Naive thymus-derived CD4-positive, alpha-beta T cell (primary cell): ENCODE results near the gene CPT1A. TPM values are rescaled to one million over a fixed set of nuclear protein-coding genes. Genes with fewer than 3 reads are reported as not detected.
"Not testable (repeated sequence)": the region's sequence is repeated elsewhere in the genome, so short reads cannot be mapped to it uniquely, and the experiment has no call there.

Experiments used
- ATAC-seq: fragments of 150-1000 bp; cut with Tn5 transposase; 2 replicates; pipeline ENCODE4 v1.10.0; 2021; ENCODE audit warnings: mild to moderate bottlenecking, moderate library complexity
- CTCF ChIA-PET: fragments of 350-600 bp; sonication (Branson Sonifier 250); formaldehyde crosslinking; loops from one replicate; lab custom pipeline; 2021; ENCODE audit warnings: antibody characterized with exemption; lab: Charles Lee
- POLR2A ChIA-PET: fragments of 350-600 bp; sonication (Branson Sonifier 250); formaldehyde crosslinking; loops from one replicate; lab custom pipeline; 2021; ENCODE audit warnings: antibody characterized with exemption, inconsistent platforms; lab: Charles Lee
- DNase-seq, 9 donors: peaks; one replicate each; pipeline versions ENCODE4 v3.0.0 to v3.0.0-alpha.2; 2020 to 2022; ENCODE audit warnings: mixed read lengths in 1 of 9
- H3K27ac ChIP-seq: one replicate; pipeline ENCODE4 v1.7.0; 2013; ENCODE audit warnings: mild to moderate bottlenecking, low read depth, low read length, moderate library complexity
- H3K27me3 ChIP-seq, 2 donors: one replicate each; pipeline ENCODE4 v1.7.0; 2013; ENCODE audit warnings: low read length in 2 of 2, mild to moderate bottlenecking in 2 of 2, moderate library complexity in 2 of 2; ENCODE audit not compliant: control insufficient read depth in 2 of 2, insufficient read depth in 2 of 2
- H3K36me3 ChIP-seq, 3 experiments: 1 replicate in 2 of 3; 2 replicates in 1 of 3; pipeline ENCODE4 v1.7.0; 2013; ENCODE audit warnings: low read length in 3 of 3, mild to moderate bottlenecking in 3 of 3, moderate library complexity in 1 of 3; ENCODE audit not compliant: insufficient read depth in 3 of 3, control insufficient read depth in 2 of 3
- H3K4me1 ChIP-seq, 2 donors: one replicate each; pipeline ENCODE4 v1.7.0; 2013; ENCODE audit warnings: low read length in 2 of 2, mild to moderate bottlenecking in 2 of 2, moderate library complexity in 1 of 2; ENCODE audit not compliant: control insufficient read depth in 2 of 2, insufficient read depth in 2 of 2
- H3K4me3 ChIP-seq: 2 replicates; pipeline ENCODE4 v1.7.0; 2013; ENCODE audit warnings: mild to moderate bottlenecking, low read length
- H3K9me3 ChIP-seq, 3 experiments: 1 replicate in 2 of 3; 2 replicates in 1 of 3; pipeline ENCODE4 v1.7.0; 2013; ENCODE audit warnings: low read length in 3 of 3; ENCODE audit not compliant: control insufficient read depth in 2 of 3
- H3K27ac Mint-ChIP-seq, 9 donors: one replicate each; pipeline ENCODE4 v1.8.0; 2020 to 2022; ENCODE audit warnings: mixed read lengths in 9 of 9, mild to moderate bottlenecking in 8 of 9, moderate library complexity in 5 of 9, inconsistent platforms in 2 of 9
- H3K27me3 Mint-ChIP-seq, 5 donors: one replicate each; pipeline ENCODE4 v1.8.0; 2021 to 2022; ENCODE audit warnings: mixed read lengths in 5 of 5, mild to moderate bottlenecking in 1 of 5
- H3K36me3 Mint-ChIP-seq, 5 donors: one replicate each; pipeline ENCODE4 v1.8.0; 2020 to 2022; ENCODE audit warnings: mixed read lengths in 5 of 5, mild to moderate bottlenecking in 3 of 5, inconsistent platforms in 1 of 5
- H3K4me1 Mint-ChIP-seq, 7 donors: one replicate each; pipeline ENCODE4 v1.8.0; 2020 to 2022; ENCODE audit warnings: mixed read lengths in 7 of 7, mild to moderate bottlenecking in 3 of 7, inconsistent platforms in 1 of 7
- H3K4me3 Mint-ChIP-seq, 10 donors: one replicate each; pipeline ENCODE4 v1.8.0; 2020 to 2022; ENCODE audit warnings: mild to moderate bottlenecking in 10 of 10, mixed read lengths in 10 of 10, moderate library complexity in 6 of 10, inconsistent platforms in 2 of 10
- H3K9me3 Mint-ChIP-seq, 11 donors: one replicate each; pipeline ENCODE4 v1.8.0; 2020 to 2022; ENCODE audit warnings: mixed read lengths in 11 of 11, mild to moderate bottlenecking in 4 of 11, inconsistent platforms in 1 of 11, moderate library complexity in 1 of 11
- intact Hi-C, 2 donors: fragments of 100-400 bp; cut with micrococcal nuclease; formaldehyde crosslinking; loops; one replicate each; pipeline ENCODE4 v1.15.1; 2023
- polyA plus RNA-seq, 2 donors: library from polyadenylated mRNA; unstranded; fragments of 300-500 nt; fragmentation: Illumina TruSeq; gene quantifications; one replicate each; pipeline ENCODE4 v1.2.3, GENCODE V29; 2021
- total RNA-seq, 6 experiments: library from RNA in 5 of 6; stranded (reverse) in 5 of 6; gene quantifications; 1 replicate in 5 of 6; 2 replicates in 1 of 6; pipeline ENCODE4 v1.2.3 and lab custom pipeline; 2021 to 2026

Gene CPT1A
- total RNA-seq: 10 to 100 TPM; 17.2 to 52.7 (median 20.5) TPM
- 1 to 10 TPM; 2.3 to 3.5 TPM for polyA plus RNA-seq
- total RNA-seq (lab: John Stamatoyannopoulos, UW): 64.1 reads per million, percentile 76 among the genes with 10 or more reads in this experiment

DNA sequence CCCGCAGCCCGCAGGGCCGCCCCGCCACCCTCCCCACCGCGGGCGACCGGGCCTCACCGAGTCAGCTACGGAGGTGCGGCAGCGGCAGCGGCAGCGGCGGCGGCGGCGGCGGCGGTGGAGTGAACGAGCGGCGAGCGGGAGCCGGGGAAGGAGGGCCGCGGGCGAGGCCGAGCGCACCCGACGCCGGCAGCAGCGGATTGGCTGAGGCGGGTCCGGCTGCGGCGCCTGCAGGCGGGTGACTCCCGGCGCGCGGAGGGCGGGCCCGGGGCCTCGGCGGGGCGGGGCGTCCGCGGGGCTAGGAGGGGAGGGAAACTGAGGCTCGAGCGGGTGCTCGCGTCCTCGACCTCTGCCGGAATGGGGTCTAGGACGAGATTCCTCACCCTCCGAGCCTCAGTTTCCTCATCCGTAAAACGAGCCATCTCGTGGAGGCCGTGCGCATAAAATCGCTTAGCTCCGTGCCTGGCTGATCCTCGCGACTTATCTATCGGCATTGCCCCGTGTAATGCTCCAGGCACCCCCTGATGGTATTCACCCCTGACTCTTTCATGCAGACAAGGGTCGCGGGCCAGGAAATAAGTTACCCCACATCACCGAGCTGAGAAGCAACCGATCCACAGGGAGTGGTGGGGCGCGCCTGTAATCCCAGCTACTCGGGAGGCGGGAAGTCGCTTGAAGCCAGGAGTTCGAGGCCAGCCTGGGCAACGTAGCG, at the start of gene CPT1A:
Gene CPT1A (minus strand): TSS at position 199 of the 709 bp plus-strand sequence. CDS start 26,442 bp downstream, outside the sequence.
- peaks cover 0 to 17% (median 0%) of the 10 kb centered on the region in 5 donors for H3K27me3 Mint-ChIP-seq
- H3K36me3 ChIP-seq: no peaks in the 10 kb centered on the region
- intact Hi-C loops: loop anchor here (5.0 to 10.0 kb wide), 6 partner anchors 205 to 803 kb away; partner anchors contain the start of genes CCND1 (in 2 of the 2), PPP6R3 (in 1 of the 2) and TPCN2 (in 1 of the 2)
- no peaks in the 10 kb centered on the region for H3K36me3 Mint-ChIP-seq
- H3K4me1 Mint-ChIP-seq: peaks cover 16 to 51% (median 41%) of the 10 kb centered on the region in 7 donors
- H3K27ac ChIP-seq: peak within 1 kb of the TSS; percentile 73
- H3K9me3 ChIP-seq: no peaks in the 10 kb centered on the region
- H3K4me3 Mint-ChIP-seq: peak within 1 kb of the TSS; percentile 89 to 99 (median 94)
- H3K27ac Mint-ChIP-seq: peak within 1 kb of the TSS; percentile 76 to 90 (median 87)
- CTCF ChIA-PET: interaction anchor here (0.7 to 4.9 kb wide), 4 partner anchors 9 to 258 kb away, joined by 3 to 49 read pairs (median 4); no protein-coding TSS in a partner anchor
- POLR2A ChIA-PET: interaction anchor here (1.8 to 3.9 kb wide), 3 partner anchors 11 to 24 kb away, joined by 5 to 33 read pairs (median 12); no protein-coding TSS in a partner anchor
- ATAC-seq (peak; percentile 51), DNase-seq (peak; percentile 46 to 81 (median 53))
- H3K27me3 ChIP-seq: no peaks in the 10 kb centered on the region
- H3K4me3 ChIP-seq: peak within 1 kb of the TSS; percentile 81
- H3K9me3 Mint-ChIP-seq: no peaks in the 10 kb centered on the region
- H3K4me1 ChIP-seq: peaks cover 34 to 40% of the 10 kb centered on the region in 2 donors

DNA sequence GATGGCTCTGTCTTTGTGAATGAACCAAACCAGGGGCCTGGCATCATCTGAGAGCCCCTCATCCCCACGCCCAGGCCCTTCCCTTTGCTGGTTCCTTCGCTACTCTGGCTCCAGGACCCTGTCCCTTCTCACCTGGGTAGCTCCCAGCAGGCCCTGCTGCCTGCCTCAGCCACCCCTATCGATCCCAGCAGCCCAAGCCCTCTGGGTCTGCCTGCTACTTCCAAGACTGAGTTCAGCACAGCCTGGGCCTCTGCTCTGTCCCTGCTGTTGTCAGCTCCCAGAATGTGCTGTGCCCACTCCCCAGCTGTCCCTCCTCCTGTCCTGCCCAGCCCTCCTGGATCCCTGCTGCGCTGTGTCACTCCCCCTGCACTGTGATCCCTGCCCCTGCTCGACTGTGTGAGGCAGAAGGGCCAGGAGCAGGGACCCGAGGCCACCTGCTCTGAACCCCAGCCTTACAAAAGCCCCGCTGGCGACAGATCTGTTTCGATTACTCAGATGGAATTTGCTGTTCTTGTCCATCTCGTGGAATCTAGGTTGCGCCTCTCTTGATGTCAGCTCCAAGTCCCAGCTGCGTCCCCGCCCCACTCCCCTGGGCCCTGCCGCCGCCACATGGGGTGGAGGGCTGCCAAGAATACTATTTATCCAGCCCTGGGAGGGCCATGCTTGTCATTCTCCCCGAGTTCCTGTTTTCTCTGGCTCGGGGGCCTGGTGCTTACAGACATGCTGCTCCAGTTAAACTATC, 48.9 kb upstream of the CPT1A start:
- no peaks in the 10 kb centered on the region for H3K27me3 Mint-ChIP-seq
- DNase-seq (no peak), ATAC-seq (no peak)
- H3K4me3 ChIP-seq: no peak overlapping the region
- POLR2A ChIA-PET: no interaction called here
- CTCF ChIA-PET: no interaction called here
- peak overlapping the region in 1 of 10 donors; percentile 5 for H3K4me3 Mint-ChIP-seq
- no peak overlapping the region for H3K27ac ChIP-seq
- H3K36me3 Mint-ChIP-seq: peaks cover 5 to 29% (median 9%) of the 10 kb centered on the region in 5 donors
- no peaks in the 10 kb centered on the region for H3K4me1 ChIP-seq
- no peaks in the 10 kb centered on the region for H3K9me3 ChIP-seq
- H3K36me3 ChIP-seq: peaks cover 6 to 48% (median 6%) of the 10 kb centered on the region in 3 experiments
- H3K27ac Mint-ChIP-seq: no peak overlapping the region
- H3K27me3 ChIP-seq: no peaks in the 10 kb centered on the region
- no peaks in the 10 kb centered on the region for H3K9me3 Mint-ChIP-seq
- no peaks in the 10 kb centered on the region for H3K4me1 Mint-ChIP-seq
- intact Hi-C loops: no loop called here

- Mint-ChIP-seq H3K27me3 (no peaks in the 10 kb centered on the region), H3K27ac (no peak overlapping the region), H3K4me3 (peak overlapping the region in 1 of 10 donors; percentile 5), H3K36me3 (peaks cover 5 to 29% (median 9%) of the 10 kb centered on the region in 5 donors), H3K9me3 (no peaks in the 10 kb centered on the region), H3K4me1 (no peaks in the 10 kb centered on the region)
- ChIA-PET POLR2A (no interaction called here), CTCF (no interaction called here)
- no peaks in the 10 kb centered on the region for H3K9me3 ChIP-seq
- no peaks in the 10 kb centered on the region for H3K27me3 ChIP-seq
- H3K36me3 ChIP-seq: peaks cover 5 to 43% (median 6%) of the 10 kb centered on the region in 3 experiments
- no peak overlapping the region for H3K4me3 ChIP-seq
- intact Hi-C loops: no loop called here
- no peaks in the 10 kb centered on the region for H3K4me1 ChIP-seq
- no peak overlapping the region for H3K27ac ChIP-seq
- DNase-seq: peak in 1 of 9 donors; percentile 7
- ATAC-seq: no peak
Observed at GRCh38 chr11:68889948-68890446, 48.3 kb upstream of the CPT1A start.

GRCh38 chr11:68884827-68885226, 43.1 kb upstream of the CPT1A start:
- ATAC-seq, H3K4me1 Mint-ChIP-seq, H3K9me3 Mint-ChIP-seq, CTCF ChIA-PET, H3K4me3 Mint-ChIP-seq, H3K27me3 Mint-ChIP-seq, H3K27ac ChIP-seq, H3K36me3 ChIP-seq, DNase-seq, H3K4me3 ChIP-seq, POLR2A ChIA-PET, H3K36me3 Mint-ChIP-seq, H3K4me1 ChIP-seq, H3K27ac Mint-ChIP-seq, H3K27me3 ChIP-seq, H3K9me3 ChIP-seq: not testable (repeated sequence)
- intact Hi-C loops: loop anchor here in 1 of 2 donors (5.0 kb wide), 1 partner anchor 618 kb away; no protein-coding TSS in a partner anchor

GRCh38 chr11:68882391-68882790, 40.7 kb upstream of the CPT1A start:
- no peak for DNase-seq
- no peaks in the 10 kb centered on the region for H3K27me3 ChIP-seq
- H3K27me3 Mint-ChIP-seq: no peaks in the 10 kb centered on the region
- no peaks in the 10 kb centered on the region for H3K9me3 Mint-ChIP-seq
- ATAC-seq: no peak
- no peaks in the 10 kb centered on the region for H3K4me1 ChIP-seq
- peaks cover 0 to 14% (median 4%) of the 10 kb centered on the region in 5 donors for H3K36me3 Mint-ChIP-seq
- H3K36me3 ChIP-seq: no peaks in the 10 kb centered on the region
- H3K27ac Mint-ChIP-seq: no peak overlapping the region
- no peak overlapping the region for H3K4me3 Mint-ChIP-seq
- no peaks in the 10 kb centered on the region for H3K9me3 ChIP-seq
- H3K4me3 ChIP-seq: no peak overlapping the region
- POLR2A ChIA-PET: interaction anchor here (1.8 kb wide), 1 partner anchor 13 kb away, joined by 4 read pairs; no protein-coding TSS in a partner anchor
- intact Hi-C loops: loop anchor here in 1 of 2 donors (5.0 kb wide), 1 partner anchor 615 kb away; no protein-coding TSS in a partner anchor
- no peak overlapping the region for H3K27ac ChIP-seq
- CTCF ChIA-PET: no interaction called here
- H3K4me1 Mint-ChIP-seq: no peaks in the 10 kb centered on the region

GRCh38 chr11:68881320-68881719, 39.6 kb upstream of the CPT1A start:
- intact Hi-C loops: loop anchor here in 1 of 2 donors (5.0 kb wide), 1 partner anchor 614 kb away; no protein-coding TSS in a partner anchor
- no peaks in the 10 kb centered on the region for H3K9me3 ChIP-seq
- POLR2A ChIA-PET: interaction anchor here (1.8 kb wide), 1 partner anchor 12 kb away, joined by 4 read pairs; no protein-coding TSS in a partner anchor
- H3K27me3 ChIP-seq: no peaks in the 10 kb centered on the region
- CTCF ChIA-PET: interaction anchor here (0.7 kb wide), 1 partner anchor 55 kb away, joined by 3 read pairs; no protein-coding TSS in a partner anchor
- DNase-seq (no peak), ATAC-seq (no peak)
- no peak overlapping the region for H3K27ac ChIP-seq
- Mint-ChIP-seq H3K9me3 (no peaks in the 10 kb centered on the region), H3K27ac (no peak overlapping the region), H3K36me3 (peaks cover 0 to 14% (median 4%) of the 10 kb centered on the region in 5 donors), H3K4me3 (no peak overlapping the region), H3K27me3 (no peaks in the 10 kb centered on the region), H3K4me1 (no peaks in the 10 kb centered on the region)
- H3K4me1 ChIP-seq: no peaks in the 10 kb centered on the region
- no peak overlapping the region for H3K4me3 ChIP-seq
- no peaks in the 10 kb centered on the region for H3K36me3 ChIP-seq
